ENCODE results near the gene ALX3. TPM values are rescaled to one million over a fixed set of nuclear protein-coding genes. Genes with fewer than 3 reads are reported as not detected.

The ALX3 gene
- total RNA-seq, 6 experiments from 2014 or later = not detected

DNA sequence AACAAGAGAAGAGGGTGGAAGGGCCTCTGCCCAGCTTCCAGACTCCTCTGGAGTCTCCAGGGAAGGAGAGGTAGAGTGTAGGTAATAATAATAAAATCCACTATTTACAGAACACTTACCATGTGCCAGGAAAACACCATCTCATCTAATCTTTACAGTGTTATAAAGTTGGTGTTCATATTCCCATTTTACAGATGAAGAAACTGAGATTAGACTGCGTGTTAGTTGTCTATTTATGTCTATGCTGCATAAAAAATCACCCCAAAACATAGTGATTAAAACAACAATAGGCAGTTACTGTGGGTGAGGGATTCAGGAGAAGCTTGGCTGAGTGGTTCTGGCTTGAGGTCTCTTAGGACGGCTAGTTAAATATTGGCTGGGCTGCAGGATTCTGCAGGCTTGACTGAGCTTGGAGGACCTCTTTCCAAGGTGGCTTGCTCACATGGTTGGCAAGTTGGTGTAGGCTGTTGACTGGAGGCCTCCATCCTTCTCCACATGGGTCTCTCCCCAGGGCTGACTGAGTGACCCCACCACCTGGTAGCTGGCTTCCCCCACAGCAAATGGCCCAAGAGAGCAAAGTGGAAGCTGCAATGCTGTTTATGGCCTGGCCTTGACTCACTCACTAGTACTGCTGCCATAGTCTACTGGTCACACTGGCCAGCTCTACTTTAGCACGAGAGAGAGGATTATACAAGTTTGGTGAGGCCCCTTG is 6.5 kb upstream of the ALX3 start:
- DNase-seq = no peak
- Histone ChIP-seq H3K4me1 (no peaks in the 10 kb centered on the region), H3K4me3 (no peak overlapping the region), H3K27me3 (no peaks in the 10 kb centered on the region), H3K27ac (no peak overlapping the region), H3K9me3 (no peaks in the 10 kb centered on the region), H3K36me3 (no peaks in the 10 kb centered on the region)
- 47% methylated on average over 1 of the region's 3 CpGs for WGBS (ENCODE audit: insufficient coverage, low coverage, low lambda C conversion rate, missing lambda C conversion rate)
- TF ChIP-seq, protein P1, sequence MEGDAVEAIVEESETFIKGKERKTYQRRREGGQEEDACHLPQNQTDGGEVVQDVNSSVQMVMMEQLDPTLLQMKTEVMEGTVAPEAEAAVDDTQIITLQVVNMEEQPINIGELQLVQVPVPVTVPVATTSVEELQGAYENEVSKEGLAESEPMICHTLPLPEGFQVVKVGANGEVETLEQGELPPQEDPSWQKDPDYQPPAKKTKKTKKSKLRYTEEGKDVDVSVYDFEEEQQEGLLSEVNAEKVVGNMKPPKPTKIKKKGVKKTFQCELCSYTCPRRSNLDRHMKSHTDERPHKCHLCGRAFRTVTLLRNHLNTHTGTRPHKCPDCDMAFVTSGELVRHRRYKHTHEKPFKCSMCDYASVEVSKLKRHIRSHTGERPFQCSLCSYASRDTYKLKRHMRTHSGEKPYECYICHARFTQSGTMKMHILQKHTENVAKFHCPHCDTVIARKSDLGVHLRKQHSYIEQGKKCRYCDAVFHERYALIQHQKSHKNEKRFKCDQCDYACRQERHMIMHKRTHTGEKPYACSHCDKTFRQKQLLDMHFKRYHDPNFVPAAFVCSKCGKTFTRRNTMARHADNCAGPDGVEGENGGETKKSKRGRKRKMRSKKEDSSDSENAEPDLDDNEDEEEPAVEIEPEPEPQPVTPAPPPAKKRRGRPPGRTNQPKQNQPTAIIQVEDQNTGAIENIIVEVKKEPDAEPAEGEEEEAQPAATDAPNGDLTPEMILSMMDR (IDR thresholded peaks at IDR 0.05) = no peak
- no peak for TF ChIP-seq POLR2A (IDR thresholded peaks at IDR 0.05)
- no peak for ATAC-seq
- intact Hi-C loops (cut with DNase I) = no loop called here

DNA sequence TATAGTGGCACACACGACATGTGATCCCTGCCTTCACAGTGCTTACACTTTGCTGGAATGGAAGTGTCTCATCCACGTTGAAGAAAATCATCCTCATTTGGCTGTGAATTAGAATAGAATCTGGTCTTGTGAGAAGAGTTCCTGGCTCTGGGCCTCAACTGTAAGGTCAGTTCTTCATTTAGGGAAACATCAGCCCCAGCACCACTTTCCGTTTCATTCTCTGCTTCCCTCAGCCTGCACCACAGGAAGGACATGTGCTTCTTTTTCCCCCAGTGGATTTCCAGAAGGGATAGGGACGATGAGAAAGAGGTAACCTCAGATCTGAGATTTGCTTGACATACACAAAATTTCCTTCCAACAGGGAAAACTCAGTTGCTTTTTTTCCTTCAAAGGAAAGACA is 3.7 kb upstream of the ALX3 start:
- Histone ChIP-seq H3K9me3 (no peaks in the 10 kb centered on the region), H3K27me3 (peaks cover 7 to 18% of the 10 kb centered on the region in 2 donors), H3K27ac (no peak overlapping the region), H3K4me1 (peaks cover 0 to 8% (median 0%) of the 10 kb centered on the region in 4 donors), H3K36me3 (no peaks in the 10 kb centered on the region), H3K4me3 (no peak overlapping the region)
- intact Hi-C loops (cut with DNase I) = no loop called here
- TF ChIP-seq, protein P1 (IDR thresholded peaks at IDR 0.05) = no peak
- TF ChIP-seq POLR2A (IDR thresholded peaks at IDR 0.05) = no peak
- WGBS (ENCODE audit: insufficient coverage, low coverage, low lambda C conversion rate, missing lambda C conversion rate) = 58% methylated on average over 4 of the region's 4 CpGs
- ATAC-seq (peak in 1 of 4 donors; percentile 23), DNase-seq (no peak)

DNA sequence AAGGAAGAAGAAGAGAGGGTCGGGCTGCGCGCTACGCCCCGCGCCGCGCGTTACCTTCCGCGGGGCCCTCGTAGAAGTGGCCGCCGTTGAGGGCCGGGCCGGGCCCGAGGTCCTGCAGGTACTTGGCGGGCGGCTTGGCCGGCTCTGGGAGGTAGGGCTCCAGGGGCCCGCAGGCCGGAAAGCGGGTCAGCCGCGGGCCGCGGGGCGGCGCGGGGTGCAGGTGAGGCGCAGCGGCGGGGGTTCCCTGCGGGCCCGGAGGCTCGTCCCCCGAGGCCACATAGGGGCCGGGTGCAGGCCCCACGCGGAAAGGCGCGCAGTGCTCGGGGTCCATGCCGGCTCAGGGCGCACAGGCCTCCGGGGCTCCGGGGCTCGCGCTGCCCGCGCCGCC is 196 bp downstream of the ALX3 start:
- ATAC-seq = peak; percentile 11 to 33 (median 18)
- no CpG with 5 or more reads among the region's 52 CpGs for WGBS (ENCODE audit: insufficient coverage, low coverage, low lambda C conversion rate, missing lambda C conversion rate)
- Histone ChIP-seq H3K4me1 (peaks cover 0 to 8% (median 0%) of the 10 kb centered on the region in 4 donors), H3K9me3 (no peaks in the 10 kb centered on the region), H3K27me3 (peaks cover 23 to 40% of the 10 kb centered on the region in 2 donors), H3K36me3 (no peaks in the 10 kb centered on the region), H3K4me3 (no peak overlapping the region), H3K27ac (no peak overlapping the region)
- intact Hi-C loops (cut with DNase I) = no loop called here
- TF ChIP-seq POLR2A (IDR thresholded peaks at IDR 0.05) = no peak
- TF ChIP-seq, protein P1 (IDR thresholded peaks at IDR 0.05) = no peak
- DNase-seq = no peak

DNA sequence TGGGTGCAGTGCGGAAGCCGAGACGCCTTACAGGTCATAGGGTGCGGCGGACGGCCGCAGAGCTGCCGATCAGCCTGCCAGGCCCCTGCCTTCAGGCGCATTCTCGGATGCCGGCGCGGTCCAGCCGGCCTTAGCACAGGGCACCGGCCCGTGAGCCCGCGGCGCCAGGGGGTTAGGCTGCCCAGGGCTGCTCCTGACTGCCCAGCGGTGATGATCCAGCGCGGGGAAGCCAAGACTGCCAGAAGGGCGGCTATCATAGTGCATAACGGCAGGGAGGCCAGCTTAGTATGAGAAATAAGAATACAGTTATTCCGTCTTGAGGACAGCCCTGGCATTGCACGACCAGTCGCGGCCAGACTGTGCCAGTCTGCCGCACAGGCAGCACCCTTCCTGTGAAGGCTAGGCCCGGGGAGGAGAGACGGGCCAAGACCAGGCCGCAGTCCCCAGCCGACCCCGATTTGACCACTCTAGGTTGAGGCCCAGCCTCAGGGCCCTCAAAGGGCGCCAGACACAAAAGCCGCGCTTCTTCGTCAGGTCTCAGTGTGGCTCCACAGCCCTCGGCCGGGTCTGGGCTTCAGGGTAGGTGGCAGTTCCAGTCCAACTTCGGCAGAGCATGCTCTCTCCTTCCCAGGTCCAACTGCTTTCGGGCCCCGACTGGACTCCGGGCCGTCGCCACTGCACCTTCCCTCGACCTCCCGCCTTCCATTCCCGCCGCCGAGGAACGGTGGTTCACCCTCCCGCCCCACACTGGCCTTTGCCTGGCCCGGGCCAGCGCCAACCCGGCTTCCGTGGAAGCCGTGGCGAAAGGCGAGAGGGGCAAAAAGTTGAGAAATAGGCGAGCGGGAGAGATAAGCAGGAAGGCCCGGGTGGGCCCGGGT is 829 bp downstream of the ALX3 start:
- no peak for DNase-seq
- ATAC-seq = peak; percentile 37 to 64 (median 47)
- H3K4me1 ChIP-seq = peaks cover 0 to 8% (median 0%) of the 10 kb centered on the region in 4 donors
- no peak overlapping the region for H3K4me3 ChIP-seq
- no peak overlapping the region for H3K27ac ChIP-seq
- no peaks in the 10 kb centered on the region for H3K36me3 ChIP-seq
- 10% methylated on average over 23 of the region's 64 CpGs for WGBS (ENCODE audit: insufficient coverage, low coverage, low lambda C conversion rate, missing lambda C conversion rate)
- no peaks in the 10 kb centered on the region for H3K9me3 ChIP-seq
- TF ChIP-seq POLR2A (IDR thresholded peaks at IDR 0.05) = no peak
- TF ChIP-seq, protein P1 (IDR thresholded peaks at IDR 0.05) = no peak
- intact Hi-C loops (cut with DNase I) = no loop called here
- peaks cover 23 to 40% of the 10 kb centered on the region in 2 donors for H3K27me3 ChIP-seq

Data from right lobe of liver (tissue), 6 donors.